ENCODE measurements around the gene SLC25A33. TPM values are rescaled to one million over a fixed set of nuclear protein-coding genes. Genes with fewer than 3 reads are reported as not detected.

The SLC25A33 gene, protein sequence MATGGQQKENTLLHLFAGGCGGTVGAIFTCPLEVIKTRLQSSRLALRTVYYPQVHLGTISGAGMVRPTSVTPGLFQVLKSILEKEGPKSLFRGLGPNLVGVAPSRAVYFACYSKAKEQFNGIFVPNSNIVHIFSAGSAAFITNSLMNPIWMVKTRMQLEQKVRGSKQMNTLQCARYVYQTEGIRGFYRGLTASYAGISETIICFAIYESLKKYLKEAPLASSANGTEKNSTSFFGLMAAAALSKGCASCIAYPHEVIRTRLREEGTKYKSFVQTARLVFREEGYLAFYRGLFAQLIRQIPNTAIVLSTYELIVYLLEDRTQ
- 3.8 and 4.2 TPM in 2 replicates for total RNA-seq

GRCh38 chr1:9539165-9539828 is at the start of gene SLC25A33:
SLC25A33 (plus strand) TSS chr1:9539465; CDS start chr1:9539692, 227 bp downstream.

DNA sequence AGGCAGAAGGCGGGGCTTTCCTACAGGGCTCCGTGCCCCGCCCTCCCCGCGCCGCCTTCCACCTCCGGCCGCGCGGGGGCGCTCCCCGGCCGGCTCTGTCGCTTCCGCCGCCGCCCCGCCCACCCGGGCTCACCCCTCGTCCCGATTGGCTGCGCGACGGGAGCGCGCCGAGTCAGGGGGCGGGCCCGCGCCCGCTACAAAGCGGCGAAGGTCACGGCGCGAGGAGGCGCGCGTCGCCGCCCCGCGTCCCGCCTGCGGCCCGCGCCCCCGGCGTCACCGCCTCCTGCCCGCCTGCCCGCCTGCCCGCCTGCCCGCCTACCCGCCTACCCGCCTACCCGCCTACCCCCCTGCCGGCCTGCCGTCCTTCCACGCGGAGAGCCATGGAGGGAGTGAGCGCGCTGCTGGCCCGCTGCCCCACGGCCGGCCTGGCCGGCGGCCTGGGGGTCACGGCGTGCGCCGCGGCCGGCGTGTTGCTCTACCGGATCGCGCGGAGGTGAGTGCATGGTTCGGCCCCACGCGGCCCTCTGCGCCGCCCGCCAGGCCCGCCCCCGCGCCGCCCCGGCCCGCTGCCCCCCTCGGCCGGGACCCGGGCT is 49.4 kb downstream of the SLC25A33 start, which contains the start of gene TMEM201:
Gene TMEM201, plus strand, starts transcription at position 361 of the 593 bp plus-strand sequence. Its CDS starts 20 bp downstream, at position 381.

Other genes starting within 250 kb of the SLC25A33 start
- gene SPSB1, start 246.6 kb upstream of the SLC25A33 start, total RNA-seq, result 18.2 and 24.5 TPM in 2 replicates
- 3.0 and 3.2 TPM in 2 replicates for gene TMEM201, start 49.4 kb downstream of the SLC25A33 start, total RNA-seq
- 1.1 and 1.5 TPM in 2 replicates for gene PIK3CD, start 112.3 kb downstream of the SLC25A33 start, total RNA-seq

All from aortic smooth muscle cell (primary cell).